COLO668 (cell line): ENCODE measurements around the gene CALML3.
A peak's percentile ranks its signal among the peaks of the same experiment; 100 is the strongest.

Experiments
- DNase-seq: peaks from one replicate; lab custom pipeline; 2025; ENCODE audit not compliant: unreplicated experiment; lab: John Stamatoyannopoulos, UW

The CALML3 gene

GRCh38 chr10:5538446-5538845 lies 13.7 kb downstream of the CALML3 start:
- DNase-seq: no peak

GRCh38 chr10:5538892-5539651 lies 14.3 kb downstream of the CALML3 start:
- no peak for DNase-seq

GRCh38 chr10:5540080-5540479 lies 15.3 kb downstream of the CALML3 start:
- no peak for DNase-seq

- no peak for DNase-seq
Observed at GRCh38 chr10:5540891-5541290, 16.1 kb downstream of the CALML3 start.

GRCh38 chr10:5542100-5542499 lies 17.3 kb downstream of the CALML3 start:
- DNase-seq: no peak

- no peak for DNase-seq
Observed at GRCh38 chr10:5543623-5544022, 18.9 kb downstream of the CALML3 start.

- DNase-seq: no peak
Observed at GRCh38 chr10:5544216-5544805, 19.6 kb downstream of the CALML3 start.

- DNase-seq: no peak
Observed at GRCh38 chr10:5545011-5545410, 20.2 kb downstream of the CALML3 start.

GRCh38 chr10:5545426-5545777 lies 20.6 kb downstream of the CALML3 start:
- DNase-seq: no peak

- peak; percentile 54 for DNase-seq
Observed at GRCh38 chr10:5545778-5546710, 21.3 kb downstream of the CALML3 start.

- DNase-seq: peak; percentile 65
Observed at GRCh38 chr10:5546891-5547680, 22.3 kb downstream of the CALML3 start.

- no peak for DNase-seq
Observed at GRCh38 chr10:5547681-5547930, 22.8 kb downstream of the CALML3 start.

- peak; percentile 67 for DNase-seq
Observed at GRCh38 chr10:5547931-5548660, 23.3 kb downstream of the CALML3 start.

- DNase-seq: no peak
Observed at GRCh38 chr10:5549462-5550249, 24.9 kb downstream of the CALML3 start.

- DNase-seq: no peak
Observed at GRCh38 chr10:5550250-5550545, 25.4 kb downstream of the CALML3 start.

GRCh38 chr10:5550621-5551530 lies 26.1 kb downstream of the CALML3 start:
- DNase-seq: peak; percentile 39

- DNase-seq: peak; percentile 12
Observed at GRCh38 chr10:5551531-5552375, 27.0 kb downstream of the CALML3 start.
